HepG2 (cell line): ENCODE results near the gene LRRC3. TPM values are rescaled to one million over a fixed set of nuclear protein-coding genes. Genes with fewer than 3 reads are reported as not detected.

Experiments used
- ADNP ChIP-seq: sonication (generic); formaldehyde crosslinking; IDR thresholded peaks from 2 replicates; pipeline ENCODE4 v1.4.0; 2020; ENCODE audit warnings: missing genetic modification reagents
- CHD4 ChIP-seq: fragments of 200-600 bp; sonication (generic); IDR thresholded peaks from 2 replicates; pipeline ENCODE4 v1.7.0; 2017; ENCODE audit warnings: mild to moderate bottlenecking, low read length, borderline replicate concordance
- ELF3 ChIP-seq: IDR thresholded peaks from 2 replicates; pipeline ENCODE4 v1.6.1; 2016; ENCODE audit warnings: missing genetic modification reagents, missing compliant biosample characterization
- FOXP1 ChIP-seq, 2 experiments: fragments of 450-650 bp in 1 of 2; IDR thresholded peaks; 2 replicates each; pipeline ENCODE4 v1.6.1; 2017 to 2018; ENCODE audit warnings: antibody characterized with exemption in 1 of 2
- PAF1 ChIP-seq: IDR thresholded peaks from 2 replicates; pipeline ENCODE4 v1.6.1; 2016; ENCODE audit warnings: missing genetic modification reagents, missing compliant biosample characterization
- RELA ChIP-seq: sonication (generic); formaldehyde crosslinking; IDR thresholded peaks from 2 replicates; pipeline ENCODE4 v1.4.0; 2020; ENCODE audit warnings: missing genetic modification reagents
- RXRB ChIP-seq: IDR thresholded peaks from 2 replicates; pipeline ENCODE4 v1.6.1; 2016; ENCODE audit warnings: borderline replicate concordance, missing genetic modification reagents, missing compliant biosample characterization
- SPEN ChIP-seq: sonication (generic); formaldehyde crosslinking; IDR thresholded peaks from 2 replicates; pipeline ENCODE4 v1.5.1; 2020; ENCODE audit warnings: low read depth, mild to moderate bottlenecking, missing genetic modification reagents
- TBP ChIP-seq: sonication (generic); formaldehyde crosslinking; IDR thresholded peaks from 2 replicates; pipeline ENCODE4 v1.5.0; 2020; ENCODE audit warnings: missing genetic modification reagents
- ZBTB7A ChIP-seq: sonication (generic); formaldehyde crosslinking; IDR thresholded peaks from 2 replicates; pipeline ENCODE4 v1.8.0; 2022; ENCODE audit warnings: mild to moderate bottlenecking, missing genetic modification reagents
- ZIK1 ChIP-seq: sonication (generic); formaldehyde crosslinking; IDR thresholded peaks from 2 replicates; pipeline ENCODE4 v1.5.0; 2020; ENCODE audit warnings: mild to moderate bottlenecking, low read depth, missing genetic modification reagents, borderline replicate concordance
- ZNF550 ChIP-seq: sonication (generic); formaldehyde crosslinking; IDR thresholded peaks from 2 replicates; pipeline ENCODE4 v1.4.0; 2020; ENCODE audit warnings: mild to moderate bottlenecking, missing genetic modification reagents, borderline replicate concordance
- ZNF558 ChIP-seq: sonication (generic); formaldehyde crosslinking; IDR thresholded peaks from 2 replicates; pipeline ENCODE4 v1.9.0; 2022; ENCODE audit warnings: mild to moderate bottlenecking, missing genetic modification reagents, borderline replicate concordance
- ZNF605 ChIP-seq: sonication (generic); formaldehyde crosslinking; IDR thresholded peaks from 2 replicates; pipeline ENCODE4 v1.8.0; 2022; ENCODE audit warnings: mild to moderate bottlenecking, missing genetic modification reagents
- polyA plus RNA-seq, 8 experiments: library from polyadenylated mRNA; depleted of rRNA in 3 of 8; stranded (reverse) in 7 of 8; unstranded in 1 of 8; fragments of >200 nt; fragmentation: Illumina TruSeq in 4 of 8; extraction: Trizol in 4 of 8; gene quantifications; 2 replicates each; pipeline versions ENCODE4 v1.2.1 to v1.2.3, GENCODE V29; 2011 to 2016; ENCODE audit warnings: low read depth in 4 of 8, missing spikeins in 1 of 8, mixed read lengths in 1 of 8; ENCODE audit not compliant: insufficient read depth in 1 of 8
- total RNA-seq, 5 experiments: library from RNA; depleted of rRNA; stranded (reverse); fragments of >200 nt; fragmentation: Illumina TruSeq; extraction: Trizol; gene quantifications; 2 replicates each; pipeline ENCODE4 v1.2.3, GENCODE V29; 2016; ENCODE audit warnings: low read depth in 1 of 5
- TF ChIP-seq, protein P1 (sequence below): sonication (generic); formaldehyde crosslinking; IDR thresholded peaks from 2 replicates; pipeline ENCODE4 v1.4.0; 2020; ENCODE audit warnings: mild to moderate bottlenecking, missing genetic modification reagents
- TF ChIP-seq, protein P2 (sequence below): sonication (generic); formaldehyde crosslinking; IDR thresholded peaks from 2 replicates; pipeline ENCODE4 v1.5.1; 2020; ENCODE audit warnings: mild to moderate bottlenecking, missing genetic modification reagents
- TF ChIP-seq, protein P3 (sequence below): sonication (generic); formaldehyde crosslinking; IDR thresholded peaks from 2 replicates; pipeline ENCODE4 v1.4.0; 2020; ENCODE audit warnings: low read depth, missing genetic modification reagents

LRRC3 gene
- total and polyA plus RNA-seq, 2 of the 13 experiments (the other 11 are each of a cell fraction or from before 2014, with no cell fraction given), result 4.8 to 16.5 TPM

DNA sequence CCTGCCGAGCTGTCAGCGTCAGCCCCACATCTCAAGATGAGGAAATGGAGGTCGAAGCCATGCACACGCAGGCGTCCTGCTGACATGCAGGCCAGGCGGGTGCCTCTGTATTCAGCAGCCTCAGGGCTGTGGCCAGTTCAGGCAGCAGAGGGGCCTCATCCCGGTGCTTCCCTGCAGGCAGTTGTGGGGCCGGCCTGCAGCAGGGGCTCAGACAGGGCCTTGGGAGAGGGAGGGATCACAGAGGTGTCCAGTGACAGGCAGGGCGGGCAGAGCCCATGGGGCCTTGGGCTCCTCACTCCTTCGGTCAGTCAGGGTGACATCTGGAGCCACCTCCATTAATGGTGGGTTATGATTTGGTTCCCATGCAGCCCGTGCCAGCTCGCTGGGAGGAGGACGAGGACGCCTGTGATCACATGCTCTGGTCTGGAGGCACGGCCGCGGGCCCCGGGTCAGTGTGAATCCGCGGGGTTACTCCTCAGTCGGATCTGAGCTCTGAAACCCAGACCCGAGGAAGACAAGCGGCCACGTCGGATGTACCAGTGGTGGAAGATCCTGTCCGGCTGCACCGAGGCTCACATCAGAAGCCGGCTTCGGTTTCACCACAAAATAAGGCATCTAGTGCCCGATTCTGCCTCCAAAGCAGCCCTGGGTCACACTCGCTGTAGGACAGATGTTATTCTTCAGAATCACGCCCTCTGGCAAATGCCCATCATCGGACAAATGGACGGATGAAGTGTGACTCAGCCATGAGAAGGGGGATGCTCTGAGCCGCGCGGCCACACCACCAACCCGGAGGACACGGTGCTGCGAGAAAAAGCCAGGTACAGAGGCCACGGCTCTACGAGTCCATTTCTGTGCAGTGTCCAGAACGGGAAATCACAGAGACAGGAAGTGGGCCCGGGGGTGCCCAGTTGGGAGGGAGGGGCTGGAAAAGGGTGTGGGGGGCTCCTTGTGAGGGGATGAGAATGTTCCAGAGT lies 51.3 kb downstream of the LRRC3 start (continued):
- TF ChIP-seq, protein P1, sequence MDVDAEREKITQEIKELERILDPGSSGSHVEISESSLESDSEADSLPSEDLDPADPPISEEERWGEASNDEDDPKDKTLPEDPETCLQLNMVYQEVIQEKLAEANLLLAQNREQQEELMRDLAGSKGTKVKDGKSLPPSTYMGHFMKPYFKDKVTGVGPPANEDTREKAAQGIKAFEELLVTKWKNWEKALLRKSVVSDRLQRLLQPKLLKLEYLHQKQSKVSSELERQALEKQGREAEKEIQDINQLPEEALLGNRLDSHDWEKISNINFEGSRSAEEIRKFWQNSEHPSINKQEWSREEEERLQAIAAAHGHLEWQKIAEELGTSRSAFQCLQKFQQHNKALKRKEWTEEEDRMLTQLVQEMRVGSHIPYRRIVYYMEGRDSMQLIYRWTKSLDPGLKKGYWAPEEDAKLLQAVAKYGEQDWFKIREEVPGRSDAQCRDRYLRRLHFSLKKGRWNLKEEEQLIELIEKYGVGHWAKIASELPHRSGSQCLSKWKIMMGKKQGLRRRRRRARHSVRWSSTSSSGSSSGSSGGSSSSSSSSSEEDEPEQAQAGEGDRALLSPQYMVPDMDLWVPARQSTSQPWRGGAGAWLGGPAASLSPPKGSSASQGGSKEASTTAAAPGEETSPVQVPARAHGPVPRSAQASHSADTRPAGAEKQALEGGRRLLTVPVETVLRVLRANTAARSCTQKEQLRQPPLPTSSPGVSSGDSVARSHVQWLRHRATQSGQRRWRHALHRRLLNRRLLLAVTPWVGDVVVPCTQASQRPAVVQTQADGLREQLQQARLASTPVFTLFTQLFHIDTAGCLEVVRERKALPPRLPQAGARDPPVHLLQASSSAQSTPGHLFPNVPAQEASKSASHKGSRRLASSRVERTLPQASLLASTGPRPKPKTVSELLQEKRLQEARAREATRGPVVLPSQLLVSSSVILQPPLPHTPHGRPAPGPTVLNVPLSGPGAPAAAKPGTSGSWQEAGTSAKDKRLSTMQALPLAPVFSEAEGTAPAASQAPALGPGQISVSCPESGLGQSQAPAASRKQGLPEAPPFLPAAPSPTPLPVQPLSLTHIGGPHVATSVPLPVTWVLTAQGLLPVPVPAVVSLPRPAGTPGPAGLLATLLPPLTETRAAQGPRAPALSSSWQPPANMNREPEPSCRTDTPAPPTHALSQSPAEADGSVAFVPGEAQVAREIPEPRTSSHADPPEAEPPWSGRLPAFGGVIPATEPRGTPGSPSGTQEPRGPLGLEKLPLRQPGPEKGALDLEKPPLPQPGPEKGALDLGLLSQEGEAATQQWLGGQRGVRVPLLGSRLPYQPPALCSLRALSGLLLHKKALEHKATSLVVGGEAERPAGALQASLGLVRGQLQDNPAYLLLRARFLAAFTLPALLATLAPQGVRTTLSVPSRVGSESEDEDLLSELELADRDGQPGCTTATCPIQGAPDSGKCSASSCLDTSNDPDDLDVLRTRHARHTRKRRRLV (CRISPR knock-in tag), result no peak
- TF ChIP-seq, protein P2, sequence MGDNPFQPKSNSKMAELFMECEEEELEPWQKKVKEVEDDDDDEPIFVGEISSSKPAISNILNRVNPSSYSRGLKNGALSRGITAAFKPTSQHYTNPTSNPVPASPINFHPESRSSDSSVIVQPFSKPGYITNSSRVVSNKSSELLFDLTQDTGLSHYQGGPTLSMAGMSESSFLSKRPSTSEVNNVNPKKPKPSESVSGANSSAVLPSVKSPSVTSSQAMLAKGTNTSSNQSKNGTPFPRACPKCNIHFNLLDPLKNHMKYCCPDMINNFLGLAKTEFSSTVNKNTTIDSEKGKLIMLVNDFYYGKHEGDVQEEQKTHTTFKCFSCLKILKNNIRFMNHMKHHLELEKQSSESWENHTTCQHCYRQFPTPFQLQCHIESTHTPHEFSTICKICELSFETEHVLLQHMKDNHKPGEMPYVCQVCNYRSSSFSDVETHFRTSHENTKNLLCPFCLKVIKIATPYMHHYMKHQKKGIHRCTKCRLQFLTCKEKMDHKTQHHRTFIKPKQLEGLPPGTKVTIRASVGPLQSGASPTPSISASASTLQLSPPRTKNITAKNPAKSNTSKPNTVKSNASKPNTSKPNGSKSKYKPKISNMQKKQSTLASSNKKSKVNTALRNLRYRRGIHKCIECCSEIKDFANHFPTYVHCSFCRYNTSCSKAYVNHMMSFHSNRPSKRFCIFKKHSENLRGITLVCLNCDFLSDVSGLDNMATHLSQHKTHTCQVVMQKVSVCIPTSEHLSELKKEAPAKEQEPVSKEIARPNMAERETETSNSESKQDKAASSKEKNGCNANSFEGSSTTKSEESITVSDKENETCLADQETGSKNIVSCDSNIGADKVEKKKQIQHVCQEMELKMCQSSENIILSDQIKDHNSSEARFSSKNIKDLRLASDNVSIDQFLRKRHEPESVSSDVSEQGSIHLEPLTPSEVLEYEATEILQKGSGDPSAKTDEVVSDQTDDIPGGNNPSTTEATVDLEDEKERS, result 0 out of 2 replicates have a peak, but pooled peaks have one; percentile 25
- TF ChIP-seq ZIK1 (no peak), ELF3 (CRISPR knock-in tag) (no peak), ZBTB7A (CRISPR knock-in tag) (no peak), FOXP1 (IDR thresholded peaks at IDR 0.05) (no peak), FOXP1 (CRISPR knock-in tag; IDR thresholded peaks at IDR 0.05) (no peak), PAF1 (CRISPR knock-in tag) (no peak), ZNF558 (CRISPR knock-in tag) (no peak), RELA (no peak), ZNF605 (CRISPR knock-in tag) (peak; percentile 27; the same call in 1 of the 2 replicates), SPEN (CRISPR knock-in tag) (peak; percentile 42), TBP (CRISPR knock-in tag) (no peak), ZNF550 (CRISPR knock-in tag) (no peak), ADNP (no peak), RXRB (CRISPR knock-in tag) (no peak), CHD4 (no peak)
- TF ChIP-seq, protein P3, sequence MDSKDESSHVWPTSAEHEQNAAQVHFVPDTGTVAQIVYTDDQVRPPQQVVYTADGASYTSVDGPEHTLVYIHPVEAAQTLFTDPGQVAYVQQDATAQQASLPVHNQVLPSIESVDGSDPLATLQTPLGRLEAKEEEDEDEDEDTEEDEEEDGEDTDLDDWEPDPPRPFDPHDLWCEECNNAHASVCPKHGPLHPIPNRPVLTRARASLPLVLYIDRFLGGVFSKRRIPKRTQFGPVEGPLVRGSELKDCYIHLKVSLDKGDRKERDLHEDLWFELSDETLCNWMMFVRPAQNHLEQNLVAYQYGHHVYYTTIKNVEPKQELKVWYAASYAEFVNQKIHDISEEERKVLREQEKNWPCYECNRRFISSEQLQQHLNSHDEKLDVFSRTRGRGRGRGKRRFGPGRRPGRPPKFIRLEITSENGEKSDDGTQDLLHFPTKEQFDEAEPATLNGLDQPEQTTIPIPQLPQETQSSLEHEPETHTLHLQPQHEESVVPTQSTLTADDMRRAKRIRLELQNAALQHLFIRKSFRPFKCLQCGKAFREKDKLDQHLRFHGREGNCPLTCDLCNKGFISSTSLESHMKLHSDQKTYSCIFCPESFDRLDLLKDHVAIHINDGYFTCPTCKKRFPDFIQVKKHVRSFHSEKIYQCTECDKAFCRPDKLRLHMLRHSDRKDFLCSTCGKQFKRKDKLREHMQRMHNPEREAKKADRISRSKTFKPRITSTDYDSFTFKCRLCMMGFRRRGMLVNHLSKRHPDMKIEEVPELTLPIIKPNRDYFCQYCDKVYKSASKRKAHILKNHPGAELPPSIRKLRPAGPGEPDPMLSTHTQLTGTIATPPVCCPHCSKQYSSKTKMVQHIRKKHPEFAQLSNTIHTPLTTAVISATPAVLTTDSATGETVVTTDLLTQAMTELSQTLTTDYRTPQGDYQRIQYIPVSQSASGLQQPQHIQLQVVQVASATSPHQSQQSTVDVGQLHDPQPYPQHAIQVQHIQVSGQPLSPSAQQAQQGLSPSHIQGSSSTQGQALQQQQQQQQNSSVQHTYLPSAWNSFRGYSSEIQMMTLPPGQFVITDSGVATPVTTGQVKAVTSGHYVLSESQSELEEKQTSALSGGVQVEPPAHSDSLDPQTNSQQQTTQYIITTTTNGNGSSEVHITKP (CRISPR knock-in tag), result no peak
